CD4-positive, alpha-beta T cell treated with Interleukin-4 for 1 hour (primary cell): ENCODE data around the gene TRPC6.
"Not testable (repeated sequence)": the region's sequence is repeated elsewhere in the genome, so short reads cannot be mapped to it uniquely, and the experiment has no call there.

ENCODE experiments used
- DNase-seq, 2 donors: peaks; one replicate each; pipeline ENCODE4 v3.0.0-alpha.2; 2020 to 2022

TRPC6 gene

DNA sequence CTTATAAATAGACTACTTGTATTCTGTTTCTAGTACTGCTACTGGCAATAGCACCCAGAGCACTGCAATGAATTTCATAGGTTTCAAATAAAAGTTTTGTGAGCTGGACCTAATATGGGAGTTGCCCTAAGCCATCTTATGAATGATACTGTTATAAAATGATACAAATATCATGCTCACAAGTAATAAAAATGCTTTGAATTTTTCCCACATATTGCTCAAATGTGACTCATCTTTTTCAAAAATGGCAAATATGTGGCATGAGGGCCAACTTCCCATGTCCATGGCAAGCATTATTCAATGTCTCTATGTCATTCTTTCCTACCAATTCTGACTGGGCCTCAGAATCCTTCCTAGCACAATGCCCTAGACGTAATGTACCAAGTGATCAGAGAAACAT, 137.6 kb downstream of the TRPC6 start:
- DNase-seq: no peak

GRCh38 chr11:101445761-101446160, 138.0 kb downstream of the TRPC6 start:
- no peak for DNase-seq

GRCh38 chr11:101444851-101445250, 139.0 kb downstream of the TRPC6 start:
- no peak for DNase-seq

GRCh38 chr11:101444164-101444563, 139.6 kb downstream of the TRPC6 start:
- DNase-seq: no peak

DNA sequence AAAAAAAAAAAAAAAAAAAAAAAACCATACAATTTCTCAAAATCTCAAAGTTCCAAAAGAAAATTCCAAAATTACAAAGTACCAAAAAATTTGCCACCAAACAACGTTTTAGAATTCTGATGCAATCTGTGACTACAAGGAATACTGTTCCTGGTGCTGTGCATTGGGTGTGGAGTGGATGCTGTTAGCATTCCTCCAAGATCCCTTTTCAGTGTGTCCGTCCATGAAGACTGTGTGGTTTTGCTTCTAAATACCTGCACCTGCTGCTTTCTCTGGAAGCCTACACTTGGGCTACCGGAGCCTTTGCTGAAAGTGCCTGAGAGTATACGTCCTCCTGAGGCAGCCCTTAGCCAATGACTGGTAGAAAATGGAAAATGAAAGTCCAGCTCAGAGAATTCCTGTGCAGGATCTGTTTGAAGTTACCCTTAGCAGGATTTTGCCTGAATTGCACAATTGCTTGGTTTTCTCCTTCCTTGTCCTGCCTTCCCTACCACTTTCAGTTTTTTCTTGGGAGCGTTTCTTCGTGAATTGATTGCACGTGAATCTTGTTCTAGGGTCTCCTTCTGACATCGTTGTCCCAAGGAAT, 140.8 kb downstream of the TRPC6 start:
- DNase-seq: no peak

DNA sequence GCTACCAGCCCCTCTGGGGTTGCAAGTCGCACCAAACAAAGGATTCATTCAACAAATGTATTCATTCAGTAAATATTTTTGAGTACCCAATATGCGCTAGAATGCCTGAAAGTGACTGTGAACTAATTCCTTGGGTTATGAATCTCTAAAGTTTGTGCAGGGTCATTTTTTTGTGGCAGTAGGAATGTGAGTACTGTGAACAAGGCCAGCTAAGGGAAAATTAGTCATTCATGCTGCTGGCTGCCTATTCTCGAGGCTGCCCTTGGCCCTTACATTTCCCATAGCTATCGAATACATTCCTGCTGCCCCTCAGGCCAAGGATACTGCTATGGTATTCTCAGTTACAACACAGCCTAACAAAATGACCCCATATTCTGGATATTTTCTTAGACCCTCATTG, 141.6 kb downstream of the TRPC6 start:
- no peak for DNase-seq

- DNase-seq: no peak
These were observed 142.1 kb downstream of the TRPC6 start for GRCh38 chr11:101441747-101442146.

DNA sequence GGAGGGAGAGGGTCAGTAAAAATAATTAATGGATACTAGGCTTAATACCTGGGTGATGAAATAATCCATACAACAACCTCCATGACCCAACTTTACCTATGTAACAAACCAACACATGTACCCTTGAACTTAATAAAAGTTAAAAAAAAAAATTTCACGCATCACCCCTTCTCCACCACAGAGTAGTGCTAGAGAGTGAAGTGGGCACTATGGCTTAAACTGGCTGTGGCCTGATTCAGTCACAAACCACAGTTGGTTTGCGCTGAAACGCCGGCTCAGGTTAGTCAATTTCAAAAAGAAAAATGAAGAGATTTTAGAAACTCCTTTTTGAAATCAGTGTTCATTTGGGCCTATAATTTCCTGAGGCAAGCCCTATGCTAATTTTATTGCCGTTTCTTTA, 144.3 kb downstream of the TRPC6 start:
- DNase-seq: no peak

- not testable (repeated sequence) for DNase-seq
These were observed 145.1 kb downstream of the TRPC6 start for GRCh38 chr11:101438708-101439107.

- DNase-seq: no peak
These were observed 145.7 kb downstream of the TRPC6 start for GRCh38 chr11:101438126-101438525.

GRCh38 chr11:101436511-101437142, 147.2 kb downstream of the TRPC6 start:
- no peak for DNase-seq

DNA sequence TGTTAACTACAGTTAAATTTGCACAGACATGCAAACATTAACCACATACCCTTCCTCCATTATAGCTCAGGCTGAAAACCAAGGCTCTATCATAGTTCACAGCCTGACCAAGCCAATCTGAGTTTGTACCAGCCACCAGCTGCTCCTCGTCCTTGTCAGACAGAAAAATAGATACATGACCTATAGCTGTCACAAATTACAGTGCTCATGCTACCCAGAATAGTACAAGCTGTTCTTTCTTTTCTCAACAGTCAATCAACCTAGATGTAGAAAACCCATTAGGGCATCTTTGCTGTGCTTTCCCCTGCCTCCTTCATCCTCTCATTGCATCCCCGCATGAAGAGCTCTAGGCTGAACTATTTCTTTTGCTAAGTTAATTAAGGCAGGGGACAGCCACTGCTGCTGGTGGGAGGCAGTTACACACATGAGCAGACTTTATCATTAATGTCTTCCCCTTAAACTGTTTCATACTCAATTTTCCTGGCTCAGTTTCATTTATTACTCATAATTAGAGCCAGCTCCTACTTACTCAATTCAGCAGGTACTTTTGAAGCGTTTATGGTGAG, 148.3 kb downstream of the TRPC6 start:
- DNase-seq: no peak

DNA sequence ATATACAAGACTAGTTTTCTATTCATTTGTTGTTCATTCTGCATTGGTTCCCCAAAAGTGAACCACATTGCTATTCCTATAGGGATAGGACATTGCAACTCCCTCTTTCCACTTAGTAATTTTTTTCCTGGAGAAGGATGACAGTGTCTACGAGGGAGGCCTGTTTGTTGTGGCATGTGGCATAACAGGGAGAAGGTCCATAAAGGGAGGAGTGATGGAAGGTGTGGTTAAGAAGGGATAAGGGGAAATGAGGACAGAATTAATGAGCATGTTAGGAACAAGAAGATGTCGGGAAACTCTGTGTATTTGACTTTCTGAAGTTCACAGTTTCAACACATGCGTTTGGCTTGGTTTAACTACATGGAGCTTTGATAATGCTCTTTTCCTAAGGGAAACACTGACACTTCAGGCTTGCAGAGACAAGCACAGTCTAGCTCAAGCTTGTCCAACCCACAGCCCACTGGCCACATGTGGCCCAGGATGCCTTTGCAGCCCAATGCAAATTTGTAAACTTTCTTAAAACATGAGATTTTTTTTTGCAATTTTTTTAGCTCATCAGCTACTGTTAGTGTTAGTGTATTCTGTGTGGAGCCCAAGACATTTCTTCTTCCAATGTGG, 149.7 kb downstream of the TRPC6 start:
- DNase-seq: no peak

- DNase-seq: no peak
These were observed 150.7 kb downstream of the TRPC6 start for GRCh38 chr11:101433151-101433550.

DNA sequence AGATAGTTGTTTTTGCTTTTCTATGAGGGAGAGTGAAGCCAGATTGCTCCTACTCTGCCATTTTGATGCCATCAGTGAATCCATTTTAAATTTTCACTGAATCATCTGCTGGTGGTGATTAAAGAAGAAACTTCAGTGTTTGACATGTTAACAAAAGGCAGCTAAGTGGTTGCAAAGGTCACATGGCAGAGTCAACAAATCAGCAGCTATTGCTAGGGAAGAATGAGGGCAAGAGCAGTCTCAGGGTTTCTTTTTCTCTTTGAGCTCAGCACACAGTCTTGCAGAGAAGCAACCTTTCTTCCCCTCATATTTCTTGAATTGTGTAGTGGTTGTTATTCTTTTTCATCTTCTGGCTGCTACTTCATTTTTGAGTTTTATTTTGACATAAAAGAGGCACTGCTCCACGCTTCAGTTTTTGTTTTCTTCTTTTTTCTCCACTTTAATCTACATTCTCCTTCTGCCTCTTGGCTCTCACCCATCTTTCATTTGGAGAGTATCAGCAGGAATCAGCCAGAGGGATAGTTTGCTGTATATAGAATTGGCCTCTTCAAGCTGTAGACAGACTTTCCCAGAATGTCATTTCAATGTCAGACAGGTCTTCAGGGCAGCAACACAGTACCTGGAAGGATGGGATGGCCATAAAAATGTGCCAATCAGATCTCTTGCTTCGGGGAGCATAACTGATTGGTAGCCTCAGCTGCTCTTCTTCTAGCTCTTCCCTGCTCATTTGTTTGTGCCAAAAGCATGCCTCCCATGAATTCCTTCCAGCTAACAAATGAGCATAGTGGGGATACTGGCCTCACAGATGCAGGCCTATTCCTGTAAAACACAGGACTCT, 153.9 kb downstream of the TRPC6 start:
- DNase-seq: no peak

DNA sequence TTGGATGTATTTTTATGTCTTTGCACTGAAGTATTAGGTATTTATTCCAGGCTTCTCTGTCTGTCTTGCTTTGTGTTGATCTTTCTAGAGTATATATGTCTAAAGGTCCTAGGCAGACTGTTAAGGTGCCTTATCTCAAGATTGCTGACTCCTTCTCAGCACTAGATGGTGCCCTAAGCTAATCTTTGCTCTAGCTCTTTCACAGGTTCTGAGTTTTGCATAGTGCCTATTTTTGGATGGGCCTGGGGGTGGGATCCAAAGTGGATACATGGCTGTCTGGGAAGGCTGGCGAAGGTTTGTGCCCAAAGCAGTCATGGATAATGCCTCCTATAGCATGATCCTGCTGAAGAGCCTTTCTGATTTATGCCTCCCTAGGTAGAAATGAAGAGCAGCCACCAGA, 154.9 kb downstream of the TRPC6 start:
- DNase-seq: no peak

DNA sequence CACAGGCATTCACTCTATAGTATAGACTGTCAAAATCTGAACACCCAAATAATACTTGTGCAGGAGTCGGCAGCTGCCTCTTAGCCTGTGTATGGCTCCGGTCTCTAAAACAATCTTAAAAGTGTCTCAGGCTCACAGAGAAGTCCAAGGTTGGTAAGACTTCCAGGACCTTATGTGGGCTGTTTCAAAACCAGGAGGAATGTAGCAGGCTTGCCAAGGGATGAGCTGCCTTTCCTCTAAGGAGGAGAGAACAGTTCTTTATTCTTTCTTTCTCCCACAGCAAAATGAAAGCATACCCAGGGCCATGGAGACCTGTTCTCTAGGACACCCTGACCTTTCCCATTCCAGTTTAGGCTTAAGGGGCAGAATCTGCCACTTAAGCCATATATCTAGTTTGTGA, 176.5 kb downstream of the TRPC6 start:
- DNase-seq: no peak
